ENCODE measurements around the gene IFITM5. TPM values are rescaled to one million over a fixed set of nuclear protein-coding genes. Genes with fewer than 3 reads are reported as not detected.
"Not testable (repeated sequence)": the region's sequence is repeated elsewhere in the genome, so short reads cannot be mapped to it uniquely, and the experiment has no call there.

The IFITM5 gene
- total RNA-seq, 2 donors from 2014 or later = not detected

- peaks cover 48 to 52% of the 10 kb centered on the region in 2 donors for H3K36me3 Mint-ChIP-seq
- not testable (repeated sequence) for H3K9me3 Mint-ChIP-seq
- H3K27ac Mint-ChIP-seq = peak overlapping the region; percentile 92 to 99
- DNase-seq (ENCODE audit: low spot score in 2 of 2) (peak in 1 of 2 donors; percentile 69), ATAC-seq (peak; percentile 27 to 36)
These were observed 18.5 kb upstream of the IFITM5 start for GRCh38 chr11:317668-318404.

- Mint-ChIP-seq H3K9me3 (no peaks in the 10 kb centered on the region), H3K27ac (peak overlapping the region; percentile 92 to 99), H3K36me3 (peaks cover 48 to 55% of the 10 kb centered on the region in 2 donors)
- DNase-seq (ENCODE audit: low spot score in 2 of 2) (no peak), ATAC-seq (no peak)
These were observed 17.6 kb upstream of the IFITM5 start for GRCh38 chr11:316891-317301.

GRCh38 chr11:316031-316701 lies 16.8 kb upstream of the IFITM5 start:
- Mint-ChIP-seq H3K27ac (peak overlapping the region; percentile 92 to 99), H3K9me3 (no peaks in the 10 kb centered on the region), H3K36me3 (peaks cover 48 to 55% of the 10 kb centered on the region in 2 donors)
- ATAC-seq (no peak), DNase-seq (ENCODE audit: low spot score in 2 of 2) (peak in 1 of 2 donors; percentile 71)

- no peak for DNase-seq (ENCODE audit: low spot score in 2 of 2)
- Mint-ChIP-seq H3K36me3 (peaks cover 45 to 53% of the 10 kb centered on the region in 2 donors), H3K9me3 (no peaks in the 10 kb centered on the region), H3K27ac (peak overlapping the region; percentile 92 to 99)
- no peak for ATAC-seq
These were observed 16.2 kb upstream of the IFITM5 start for GRCh38 chr11:315516-315994.

GRCh38 chr11:315051-315481 lies 15.7 kb upstream of the IFITM5 start:
- H3K9me3 Mint-ChIP-seq = no peaks in the 10 kb centered on the region
- peak overlapping the region; percentile 92 to 99 for H3K27ac Mint-ChIP-seq
- H3K36me3 Mint-ChIP-seq = peaks cover 40 to 48% of the 10 kb centered on the region in 2 donors
- ATAC-seq = no peak
- DNase-seq (ENCODE audit: low spot score in 2 of 2) = no peak

- not testable (repeated sequence) for ATAC-seq
These were observed 15.2 kb upstream of the IFITM5 start for GRCh38 chr11:314554-314875.

GRCh38 chr11:313787-314553 lies 14.6 kb upstream of the IFITM5 start, which contains the start of gene IFITM1:
IFITM1 (plus strand) TSS chr11:314040; CDS start chr11:314171, 131 bp downstream.
- ATAC-seq = peak; percentile 54
- DNase-seq (ENCODE audit: low spot score in 2 of 2) = peak; percentile 57 to 85
- H3K36me3 Mint-ChIP-seq = peaks cover 50% of the 10 kb centered on the region in 2 donors
- H3K9me3 Mint-ChIP-seq = no peaks in the 10 kb centered on the region
- H3K27ac Mint-ChIP-seq = peak within 1 kb of the TSS; percentile 92 to 99

More at GRCh38 chr11:314554-314875, 15.2 kb upstream of the IFITM5 start:
- not testable (repeated sequence) for DNase-seq (ENCODE audit: low spot score in 2 of 2); H3K9me3 Mint-ChIP-seq
- Mint-ChIP-seq H3K36me3 (peaks cover 44 to 48% of the 10 kb centered on the region in 2 donors), H3K27ac (peak overlapping the region; percentile 92 to 99)

- H3K27ac Mint-ChIP-seq = peak overlapping the region; percentile 92 to 99
These were observed 14.0 kb upstream of the IFITM5 start for GRCh38 chr11:313304-313786.

GRCh38 chr11:312092-312816 lies 12.9 kb upstream of the IFITM5 start:
- DNase-seq (ENCODE audit: low spot score in 2 of 2) (peak in 1 of 2 donors; percentile 64), ATAC-seq (peak; percentile 22 to 23)
- Mint-ChIP-seq H3K27ac (peak overlapping the region; percentile 92 to 99), H3K36me3 (peaks cover 53 to 56% of the 10 kb centered on the region in 2 donors), H3K9me3 (no peaks in the 10 kb centered on the region)

More at GRCh38 chr11:313304-313786, 14.0 kb upstream of the IFITM5 start:
- Mint-ChIP-seq H3K9me3 (no peaks in the 10 kb centered on the region), H3K36me3 (peaks cover 56% of the 10 kb centered on the region in 2 donors)
- no peak for DNase-seq (ENCODE audit: low spot score in 2 of 2)
- ATAC-seq = no peak

- not testable (repeated sequence) for DNase-seq (ENCODE audit: low spot score in 2 of 2); H3K9me3 Mint-ChIP-seq
- ATAC-seq = peak; percentile 6 to 18
- Mint-ChIP-seq H3K36me3 (peaks cover 43 to 46% of the 10 kb centered on the region in 2 donors), H3K27ac (peak overlapping the region; percentile 92 to 99)
These were observed 11.9 kb upstream of the IFITM5 start for GRCh38 chr11:311013-311748.

GRCh38 chr11:309979-310572 lies 10.8 kb upstream of the IFITM5 start:
- H3K36me3 Mint-ChIP-seq = peaks cover 38 to 41% of the 10 kb centered on the region in 2 donors
- H3K27ac Mint-ChIP-seq = peak overlapping the region; percentile 95 to 96
- not testable (repeated sequence) for H3K9me3 Mint-ChIP-seq, ATAC-seq
- DNase-seq (ENCODE audit: low spot score in 2 of 2) = peak in 1 of 2 donors; percentile 55

- peaks cover 29 to 30% of the 10 kb centered on the region in 2 donors for H3K36me3 Mint-ChIP-seq
- peak overlapping the region; percentile 95 to 96 for H3K27ac Mint-ChIP-seq
- ATAC-seq (peak; percentile 1 to 23), DNase-seq (ENCODE audit: low spot score in 2 of 2) (peak in 1 of 2 donors; percentile 63)
- not testable (repeated sequence) for H3K9me3 Mint-ChIP-seq
These were observed 9.7 kb upstream of the IFITM5 start for GRCh38 chr11:308740-309665.

- Mint-ChIP-seq H3K27ac (peak within 1 kb of the TSS; percentile 95 to 96), H3K36me3 (peaks cover 22 to 24% of the 10 kb centered on the region in 2 donors)
- H3K9me3 Mint-ChIP-seq = not testable (repeated sequence)
These were observed 8.7 kb upstream of the IFITM5 start, which contains the start of gene IFITM2 for GRCh38 chr11:307766-308708. IFITM2 (plus strand) TSS chr11:307816; CDS start chr11:308193, 377 bp downstream.

More at GRCh38 chr11:307766-308708, 8.7 kb upstream of the IFITM5 start, which contains the start of gene IFITM2:
- ATAC-seq = peak; percentile 38 to 67
- peak in 1 of 2 donors; percentile 92 for DNase-seq (ENCODE audit: low spot score in 2 of 2)

All from activated naive CD4-positive, alpha-beta T cell treated with anti-CD3 and anti-CD28 coated beads, Interleukin-2, amount 50 U/mL, for 72 hours (primary cell).